Measurements from ENCODE around the gene INTS14. TPM values are rescaled to one million over a fixed set of nuclear protein-coding genes. Genes with fewer than 3 reads are reported as not detected.
A peak's percentile ranks its signal among the peaks of the same experiment; 100 is the strongest.

The INTS14 gene
- total RNA-seq, 2 donors from 2014 or later: 26.0 to 28.3 TPM

GRCh38 chr15:65641768-65642475 lies 31.0 kb upstream of the INTS14 start:
- no peak overlapping the region for H3K4me3 ChIP-seq
- no peaks in the 10 kb centered on the region for H3K27me3 ChIP-seq
- intact Hi-C loops (cut with DNase I): no loop called here
- ATAC-seq: no peak
- 38 to 48% methylated on average over 6 of the region's 6 CpGs for WGBS, 2 donors
- no peak overlapping the region for H3K27ac ChIP-seq
- no peaks in the 10 kb centered on the region for H3K9me3 ChIP-seq
- H3K36me3 ChIP-seq (replicated peaks in 1 of 2; ENCODE audit: insufficient read depth in 1 of 2, low read depth in 2 of 2): no peaks in the 10 kb centered on the region
- DNase-seq: no peak
- no peaks in the 10 kb centered on the region for H3K4me1 ChIP-seq
- TF ChIP-seq CTCF (IDR thresholded peaks at IDR 0.05): no peak

GRCh38 chr15:65639509-65639908 lies 28.6 kb upstream of the INTS14 start:
- intact Hi-C loops (cut with DNase I): no loop called here
- TF ChIP-seq CTCF (IDR thresholded peaks at IDR 0.05) (no peak), POLR2A (IDR thresholded peaks at IDR 0.05) (no peak)
- Histone ChIP-seq H3K9me3 (no peaks in the 10 kb centered on the region), H3K4me1 (no peaks in the 10 kb centered on the region), H3K27me3 (no peaks in the 10 kb centered on the region), H3K27ac (no peak overlapping the region), H3K4me3 (no peak overlapping the region), H3K36me3 (replicated peaks in 1 of 2; ENCODE audit: insufficient read depth in 1 of 2, low read depth in 2 of 2) (no peaks in the 10 kb centered on the region)
- DNase-seq: no peak
- ATAC-seq: no peak
- 53 to 55% methylated on average over 6 of the region's 6 CpGs for WGBS, 2 donors

- intact Hi-C loops (cut with DNase I): no loop called here
- Histone ChIP-seq H3K4me1 (no peaks in the 10 kb centered on the region), H3K27ac (no peak overlapping the region), H3K9me3 (no peaks in the 10 kb centered on the region), H3K27me3 (no peaks in the 10 kb centered on the region), H3K36me3 (replicated peaks in 1 of 2; ENCODE audit: insufficient read depth in 1 of 2, low read depth in 2 of 2) (no peaks in the 10 kb centered on the region), H3K4me3 (no peak overlapping the region)
- ATAC-seq (peak; percentile 72), DNase-seq (peak in 2 of 4 donors; percentile 16 to 43)
- WGBS, 2 donors: 0 to 1% methylated on average over 3 of the region's 3 CpGs
- TF ChIP-seq POLR2A (IDR thresholded peaks at IDR 0.05): no peak
- peak; percentile 40 to 88 (median 82) for TF ChIP-seq CTCF (IDR thresholded peaks at IDR 0.05)
Observed at GRCh38 chr15:65638681-65639089, 27.8 kb upstream of the INTS14 start.

- TF ChIP-seq POLR2A (IDR thresholded peaks at IDR 0.05): no peak
- DNase-seq (no peak), ATAC-seq (no peak)
- Histone ChIP-seq H3K4me3 (no peak overlapping the region), H3K36me3 (replicated peaks in 1 of 2; ENCODE audit: insufficient read depth in 1 of 2, low read depth in 2 of 2) (no peaks in the 10 kb centered on the region), H3K9me3 (no peaks in the 10 kb centered on the region), H3K27ac (no peak overlapping the region), H3K4me1 (no peaks in the 10 kb centered on the region), H3K27me3 (no peaks in the 10 kb centered on the region)
- WGBS, 2 donors: 77 to 83% methylated on average over 5 of the region's 5 CpGs
- intact Hi-C loops (cut with DNase I): no loop called here
Observed at GRCh38 chr15:65638109-65638508, 27.2 kb upstream of the INTS14 start.

GRCh38 chr15:65634356-65634755 lies 23.4 kb upstream of the INTS14 start:
- intact Hi-C loops (cut with DNase I): no loop called here
- no peak for TF ChIP-seq CTCF (IDR thresholded peaks at IDR 0.05)
- no peak for TF ChIP-seq POLR2A (IDR thresholded peaks at IDR 0.05)
- DNase-seq (no peak), ATAC-seq (no peak)
- Histone ChIP-seq H3K4me1 (no peaks in the 10 kb centered on the region), H3K36me3 (replicated peaks in 1 of 2; ENCODE audit: insufficient read depth in 1 of 2, low read depth in 2 of 2) (no peaks in the 10 kb centered on the region), H3K4me3 (no peak overlapping the region), H3K9me3 (no peaks in the 10 kb centered on the region), H3K27me3 (no peaks in the 10 kb centered on the region), H3K27ac (no peak overlapping the region)
- WGBS, 2 donors: 87 to 90% methylated on average over 1 of the region's 1 CpG
